Measurements from ENCODE around the gene FBRSL1. TPM values are rescaled to one million over a fixed set of nuclear protein-coding genes. Genes with fewer than 3 reads are reported as not detected.

The FBRSL1 gene
- total RNA-seq, 4 donors from 2014 or later: 23.3 to 306 (median 49.7) TPM

- WGBS, 2 donors (ENCODE audit: low coverage in 1 of 2): 1% methylated on average over 28 of the region's 46 CpGs; no CpG with 5 or more reads in 1 of the 2 donors
- Histone ChIP-seq H3K9me3 (no peaks in the 10 kb centered on the region), H3K4me3 (peak overlapping the region; percentile 52 to 97 (median 85)), H3K27me3 (no peaks in the 10 kb centered on the region), H3K4me1 (peaks cover 22 to 46% (median 39%) of the 10 kb centered on the region in 4 donors), H3K36me3 (no peaks in the 10 kb centered on the region), H3K27ac (peak overlapping the region; percentile 78 to 91 (median 82))
- intact Hi-C loops (cut with DNase I; ENCODE audit: low total_unique reads) (loop anchor here (5.0 kb wide), 1 partner anchor 442 kb away; no protein-coding TSS in a partner anchor), in situ Hi-C loops (cut with MboI; ENCODE audit: low pct_ligation_motif_present in 1 of 4, low pct_unique_long_range_greater_than_20kb in 1 of 4, low sequenced_read_pairs in 3 of 4) (no loop called here)
- peak in 1 of 3 donors; percentile 5 for TF ChIP-seq POLR2AphosphoS5 (IDR thresholded peaks at IDR 0.05)
- no peak for TF ChIP-seq POLR2A (IDR thresholded peaks at IDR 0.05)
- peak; percentile 68 for DNase-seq
These were observed 811 bp upstream of the FBRSL1 start for GRCh38 chr12:132489078-132489601.

DNA sequence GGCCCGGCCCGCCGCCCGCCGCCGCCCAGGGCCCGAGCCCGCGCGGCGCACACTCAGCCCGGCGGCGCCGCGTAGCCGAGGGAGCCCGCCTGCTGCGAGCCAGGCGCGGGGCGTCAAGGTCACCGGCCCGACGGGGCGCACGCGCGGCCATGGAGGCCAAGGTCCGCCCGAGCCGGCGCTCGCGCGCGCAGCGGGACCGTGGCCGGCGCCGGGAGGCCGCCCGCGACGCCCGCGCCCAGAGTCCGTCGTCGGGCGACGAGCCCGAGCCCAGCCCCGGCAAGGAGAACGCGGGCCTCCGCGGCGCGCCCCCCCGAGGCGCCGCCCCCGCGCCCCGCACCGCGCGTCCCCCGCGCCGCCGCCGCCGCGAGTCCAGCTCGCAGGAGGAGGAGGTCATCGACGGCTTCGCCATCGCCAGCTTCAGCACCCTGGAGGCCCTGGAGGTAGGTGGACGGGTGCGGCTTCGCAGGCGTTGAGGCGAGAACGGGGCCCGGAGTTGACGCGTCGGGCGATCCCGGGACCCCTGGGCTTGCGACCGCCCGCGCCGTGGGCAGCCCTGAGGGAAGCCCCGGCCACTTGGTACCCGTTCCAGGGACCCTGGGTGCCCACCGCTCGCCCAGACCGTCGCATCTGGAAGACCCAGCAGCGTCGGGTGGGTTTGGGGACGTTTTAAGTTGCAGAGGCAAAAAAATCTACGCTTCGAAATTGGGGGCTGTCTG is 629 bp downstream of the FBRSL1 start:
- H3K4me1 ChIP-seq: peaks cover 32 to 57% (median 47%) of the 10 kb centered on the region in 4 donors
- H3K9me3 ChIP-seq: no peaks in the 10 kb centered on the region
- no peaks in the 10 kb centered on the region for H3K36me3 ChIP-seq
- TF ChIP-seq, protein P1, sequence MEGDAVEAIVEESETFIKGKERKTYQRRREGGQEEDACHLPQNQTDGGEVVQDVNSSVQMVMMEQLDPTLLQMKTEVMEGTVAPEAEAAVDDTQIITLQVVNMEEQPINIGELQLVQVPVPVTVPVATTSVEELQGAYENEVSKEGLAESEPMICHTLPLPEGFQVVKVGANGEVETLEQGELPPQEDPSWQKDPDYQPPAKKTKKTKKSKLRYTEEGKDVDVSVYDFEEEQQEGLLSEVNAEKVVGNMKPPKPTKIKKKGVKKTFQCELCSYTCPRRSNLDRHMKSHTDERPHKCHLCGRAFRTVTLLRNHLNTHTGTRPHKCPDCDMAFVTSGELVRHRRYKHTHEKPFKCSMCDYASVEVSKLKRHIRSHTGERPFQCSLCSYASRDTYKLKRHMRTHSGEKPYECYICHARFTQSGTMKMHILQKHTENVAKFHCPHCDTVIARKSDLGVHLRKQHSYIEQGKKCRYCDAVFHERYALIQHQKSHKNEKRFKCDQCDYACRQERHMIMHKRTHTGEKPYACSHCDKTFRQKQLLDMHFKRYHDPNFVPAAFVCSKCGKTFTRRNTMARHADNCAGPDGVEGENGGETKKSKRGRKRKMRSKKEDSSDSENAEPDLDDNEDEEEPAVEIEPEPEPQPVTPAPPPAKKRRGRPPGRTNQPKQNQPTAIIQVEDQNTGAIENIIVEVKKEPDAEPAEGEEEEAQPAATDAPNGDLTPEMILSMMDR (IDR thresholded peaks at IDR 0.05): no peak
- TF ChIP-seq POLR2AphosphoS5 (IDR thresholded peaks at IDR 0.05) (no peak), POLR2A (IDR thresholded peaks at IDR 0.05) (no peak), EP300 (IDR thresholded peaks at IDR 0.05; ENCODE audit: low read depth) (no peak)
- DNase-seq: no peak
- intact Hi-C loops (cut with DNase I; ENCODE audit: low total_unique reads) (no loop called here), in situ Hi-C loops (cut with MboI; ENCODE audit: low pct_ligation_motif_present in 1 of 4, low pct_unique_long_range_greater_than_20kb in 1 of 4, low sequenced_read_pairs in 3 of 4) (no loop called here)
- no peaks in the 10 kb centered on the region for H3K27me3 ChIP-seq
- peak overlapping the region; percentile 62 to 86 (median 70) for H3K4me3 ChIP-seq
- H3K27ac ChIP-seq: peak overlapping the region; percentile 2 to 80 (median 75)
- WGBS, 2 donors (ENCODE audit: low coverage in 1 of 2): 1% methylated on average over 33 of the region's 110 CpGs; no CpG with 5 or more reads in 1 of the 2 donors

GRCh38 chr12:132491138-132491663 is 1.2 kb downstream of the FBRSL1 start:
- TF ChIP-seq POLR2A (IDR thresholded peaks at IDR 0.05): no peak
- TF ChIP-seq, protein P1 (IDR thresholded peaks at IDR 0.05): no peak
- TF ChIP-seq EP300 (IDR thresholded peaks at IDR 0.05; ENCODE audit: low read depth): no peak
- TF ChIP-seq POLR2AphosphoS5 (IDR thresholded peaks at IDR 0.05): no peak
- in situ Hi-C loops (cut with MboI; ENCODE audit: low pct_ligation_motif_present in 1 of 4, low pct_unique_long_range_greater_than_20kb in 1 of 4, low sequenced_read_pairs in 3 of 4): no loop called here
- peaks cover 33 to 63% (median 47%) of the 10 kb centered on the region in 4 donors for H3K4me1 ChIP-seq

DNA sequence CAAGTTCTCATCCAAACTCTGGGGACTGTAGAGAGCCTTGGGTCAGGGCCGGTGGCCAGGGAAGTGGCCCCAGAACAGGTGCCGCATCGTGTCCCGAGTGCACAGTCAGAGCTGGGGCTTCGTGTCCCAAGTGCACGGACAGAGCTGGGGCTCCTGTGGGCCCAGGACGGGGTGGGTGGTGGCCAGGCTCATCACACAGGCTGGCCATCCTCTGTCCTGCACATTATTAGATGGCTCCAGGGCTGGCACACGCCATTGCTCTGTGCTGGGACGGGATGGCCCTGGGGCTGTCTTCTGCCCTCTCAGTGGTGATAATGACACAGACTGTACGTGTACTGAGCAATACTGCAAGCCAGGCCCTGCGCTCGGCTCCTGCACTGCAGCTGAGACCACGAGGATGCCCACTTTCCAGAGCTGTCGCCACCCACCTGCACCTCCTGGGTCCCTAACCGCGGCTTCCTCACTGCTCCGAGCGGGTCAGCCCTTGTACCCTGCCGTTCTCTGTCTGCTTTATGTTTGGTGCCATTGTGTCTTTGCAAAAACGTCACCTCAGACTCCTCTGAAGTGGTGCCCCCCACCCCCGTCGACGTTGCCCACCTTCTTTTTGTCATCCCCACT is 1.9 kb downstream of the FBRSL1 start:
- H3K27me3 ChIP-seq: no peaks in the 10 kb centered on the region
- no peak for DNase-seq
- H3K36me3 ChIP-seq: no peaks in the 10 kb centered on the region
- TF ChIP-seq POLR2A (IDR thresholded peaks at IDR 0.05) (no peak), POLR2AphosphoS5 (IDR thresholded peaks at IDR 0.05) (no peak), EP300 (IDR thresholded peaks at IDR 0.05; ENCODE audit: low read depth) (no peak)
- TF ChIP-seq, protein P1 (IDR thresholded peaks at IDR 0.05): no peak
- peak overlapping the region in 3 of 4 donors; percentile 64 to 86 (median 76) for H3K4me3 ChIP-seq
- H3K27ac ChIP-seq: peak overlapping the region in 1 of 4 donors; percentile 75
- no peaks in the 10 kb centered on the region for H3K9me3 ChIP-seq
- 52 to 64% methylated on average over 3 to 17 of the region's 23 CpGs for WGBS, 2 donors (ENCODE audit: low coverage in 1 of 2)
- in situ Hi-C loops (cut with MboI; ENCODE audit: low pct_ligation_motif_present in 1 of 4, low pct_unique_long_range_greater_than_20kb in 1 of 4, low sequenced_read_pairs in 3 of 4) (no loop called here), intact Hi-C loops (cut with DNase I; ENCODE audit: low total_unique reads) (no loop called here)
- peaks cover 33 to 63% (median 47%) of the 10 kb centered on the region in 4 donors for H3K4me1 ChIP-seq

More at GRCh38 chr12:132491138-132491663, 1.2 kb downstream of the FBRSL1 start:
- 12% methylated on average over 14 of the region's 14 CpGs; no CpG with 5 or more reads in 1 of the 2 donors for WGBS, 2 donors (ENCODE audit: low coverage in 1 of 2)
- peak overlapping the region; percentile 62 to 86 (median 70) for H3K4me3 ChIP-seq
- intact Hi-C loops (cut with DNase I; ENCODE audit: low total_unique reads): no loop called here
- H3K27me3 ChIP-seq: no peaks in the 10 kb centered on the region
- no peak for DNase-seq
- H3K27ac ChIP-seq: peak overlapping the region; percentile 2 to 80 (median 75)
- no peaks in the 10 kb centered on the region for H3K9me3 ChIP-seq
- H3K36me3 ChIP-seq: no peaks in the 10 kb centered on the region

Measured in transverse colon (tissue), 4 donors.